H9 (cell line): ENCODE measurements around the gene METTL18. TPM values are rescaled to one million over a fixed set of nuclear protein-coding genes. Genes with fewer than 3 reads are reported as not detected.

Experiments used
- DNase-seq: peaks from one replicate; pipeline ENCODE4 v3.0.0-alpha.2; 2017
- H2AFZ ChIP-seq: one replicate; pipeline ENCODE4 v1.6.1; 2013; ENCODE audit warnings: mild to moderate bottlenecking, low read length, control low read depth, moderate library complexity
- H2AK5ac ChIP-seq: 2 replicates; pipeline ENCODE4 v1.6.1; 2013; ENCODE audit warnings: low read length, control low read depth, mixed read lengths; ENCODE audit not compliant: insufficient read length
- H2BK120ac ChIP-seq: one replicate; pipeline ENCODE4 v1.6.1; 2013; ENCODE audit warnings: low read depth, mild to moderate bottlenecking, low read length, control low read depth, inconsistent platforms; ENCODE audit not compliant: poor library complexity, severe bottlenecking
- H2BK12ac ChIP-seq: 2 replicates; pipeline ENCODE4 v1.6.1; 2013; ENCODE audit warnings: low read length, control low read depth, mixed read lengths, low read depth; ENCODE audit not compliant: insufficient read length
- H2BK15ac ChIP-seq: 2 replicates; pipeline ENCODE4 v1.6.1; 2013; ENCODE audit warnings: low read depth, low read length, control low read depth
- H2BK20ac ChIP-seq: one replicate; pipeline ENCODE4 v1.6.1; 2013; ENCODE audit warnings: low read depth, mild to moderate bottlenecking, low read length, control low read depth, inconsistent platforms; ENCODE audit not compliant: poor library complexity, severe bottlenecking
- H2BK5ac ChIP-seq: 2 replicates; pipeline ENCODE4 v1.6.1; 2013; ENCODE audit warnings: low read length, control low read depth, mixed read lengths; ENCODE audit not compliant: insufficient read length
- H3K14ac ChIP-seq: 2 replicates; pipeline ENCODE4 v1.6.1; 2013; ENCODE audit warnings: low read length, control low read depth; ENCODE audit not compliant: insufficient read depth
- H3K18ac ChIP-seq: 2 replicates; pipeline ENCODE4 v1.6.1; 2013; ENCODE audit warnings: low read depth, mild to moderate bottlenecking, mixed read lengths, low read length, control low read depth; ENCODE audit not compliant: insufficient read length
- H3K23ac ChIP-seq: 2 replicates; pipeline ENCODE4 v1.6.1; 2013; ENCODE audit warnings: low read length, control low read depth, mixed read lengths, low read depth; ENCODE audit not compliant: insufficient read length
- H3K23me2 ChIP-seq: 2 replicates; pipeline ENCODE4 v1.6.1; 2013; ENCODE audit warnings: low read depth, mild to moderate bottlenecking, mixed read lengths, low read length, control low read depth; ENCODE audit not compliant: insufficient read length, poor library complexity, severe bottlenecking
- H3K27ac ChIP-seq: 2 replicates; pipeline ENCODE4 v1.5.1; 2013; ENCODE audit warnings: low read length, control low read depth, mixed read lengths, low read depth; ENCODE audit not compliant: insufficient read length
- H3K27me3 ChIP-seq: 2 replicates; pipeline ENCODE4 v1.6.1; 2013; ENCODE audit warnings: low read length, control low read depth, inconsistent platforms; ENCODE audit not compliant: insufficient read depth
- H3K4ac ChIP-seq: 2 replicates; pipeline ENCODE4 v1.6.1; 2013; ENCODE audit warnings: low read depth, mild to moderate bottlenecking, control low read depth, inconsistent platforms, low read length, moderate library complexity
- H3K4me1 ChIP-seq: 2 replicates; pipeline ENCODE4 v1.6.1; 2013; ENCODE audit warnings: low read length, control low read depth, inconsistent platforms; ENCODE audit not compliant: insufficient read depth
- H3K4me2 ChIP-seq: 2 replicates; pipeline ENCODE4 v1.6.1; 2013; ENCODE audit warnings: low read length, control low read depth, mixed read lengths; ENCODE audit not compliant: insufficient read length, insufficient read depth
- H3K56ac ChIP-seq: 2 replicates; pipeline ENCODE4 v1.6.1; 2013; ENCODE audit warnings: low read depth, mild to moderate bottlenecking, mixed read lengths, low read length, control low read depth; ENCODE audit not compliant: insufficient read length
- H3K79me1 ChIP-seq: 2 replicates; pipeline ENCODE4 v1.6.1; 2013; ENCODE audit warnings: low read depth, mild to moderate bottlenecking, moderate library complexity, low read length, control low read depth, inconsistent platforms; ENCODE audit not compliant: insufficient read depth, poor library complexity, severe bottlenecking
- H3K79me2 ChIP-seq: 2 replicates; pipeline ENCODE4 v1.6.1; 2013; ENCODE audit warnings: low read length, control low read depth, inconsistent platforms; ENCODE audit not compliant: insufficient read depth
- H3K9ac ChIP-seq: 2 replicates; pipeline ENCODE4 v1.6.1; 2013; ENCODE audit warnings: low read length, control low read depth, mixed read lengths; ENCODE audit not compliant: insufficient read length; ENCODE audit errors: extremely low read depth
- H3K9me3 ChIP-seq: one replicate; pipeline ENCODE4 v1.6.1; 2013; ENCODE audit warnings: low read depth, low read length, inconsistent platforms; ENCODE audit not compliant: control insufficient read depth
- H3T11ph ChIP-seq: one replicate; pipeline ENCODE4 v1.6.1; 2013; ENCODE audit warnings: mild to moderate bottlenecking, low read length, control low read depth, inconsistent platforms
- H4K20me1 ChIP-seq: one replicate; pipeline ENCODE4 v1.6.1; 2013; ENCODE audit not compliant: control insufficient read depth, insufficient read length, insufficient read depth
- H4K5ac ChIP-seq: 2 replicates; pipeline ENCODE4 v1.6.1; 2013; ENCODE audit warnings: low read depth, mild to moderate bottlenecking, mixed read lengths, low read length, control low read depth; ENCODE audit not compliant: insufficient read length
- H4K8ac ChIP-seq: replicated peaks from 2 replicates; pipeline ENCODE4 v1.6.1; 2013; ENCODE audit warnings: low read length, control low read depth, mixed read lengths, low read depth; ENCODE audit not compliant: insufficient read length
- H4K91ac ChIP-seq: 2 replicates; pipeline ENCODE4 v1.6.1; 2013; ENCODE audit warnings: low read depth, mild to moderate bottlenecking, moderate library complexity, mixed read lengths, low read length, control low read depth; ENCODE audit not compliant: insufficient read length
- H3K27ac Mint-ChIP-seq, 3 experiments: 2 replicates in 2 of 3; 3 replicates in 1 of 3; pipeline ENCODE4 v1.8.0; 2020 to 2021; ENCODE audit warnings: mixed read lengths in 3 of 3, mild to moderate bottlenecking in 1 of 3, moderate library complexity in 1 of 3
- H3K27me3 Mint-ChIP-seq: 2 replicates; pipeline ENCODE4 v1.8.0; 2021; ENCODE audit warnings: low read depth, mild to moderate bottlenecking, moderate library complexity, mixed read lengths
- H3K36me3 Mint-ChIP-seq, 3 experiments: 2 replicates in 2 of 3; 3 replicates in 1 of 3; pipeline ENCODE4 v1.8.0; 2020 to 2021; ENCODE audit warnings: low read depth in 3 of 3, mixed read lengths in 3 of 3; ENCODE audit not compliant: insufficient read depth in 1 of 3
- H3K4me1 Mint-ChIP-seq, 2 experiments: 2 replicates each; pipeline ENCODE4 v1.8.0; 2020; ENCODE audit warnings: mixed read lengths in 2 of 2
- H3K4me3 Mint-ChIP-seq, 2 experiments: 2 replicates in 1 of 2; 3 replicates in 1 of 2; pipeline ENCODE4 v1.8.0; 2020 to 2021; ENCODE audit warnings: mild to moderate bottlenecking in 2 of 2, mixed read lengths in 2 of 2, moderate library complexity in 1 of 2
- H3K9me3 Mint-ChIP-seq, 2 experiments: 2 replicates in 1 of 2; 3 replicates in 1 of 2; pipeline ENCODE4 v1.8.0; 2020; ENCODE audit warnings: mild to moderate bottlenecking in 2 of 2, mixed read lengths in 2 of 2, moderate library complexity in 1 of 2
- WGBS: extraction: QIAGEN DNeasy Blood & Tissue Kit; methylation state at CpG from one replicate; pipeline ENCODE4 v1.1.7; 2013; ENCODE audit warnings: missing lambda C conversion rate, low lambda C conversion rate, mixed read lengths; ENCODE audit not compliant: insufficient read length; ENCODE audit errors: extremely low coverage; 5-methylcytosine and 5-hydroxymethylcytosine counted together
- total RNA-seq: library from RNA; stranded (reverse); gene quantifications from 2 replicates; pipeline ENCODE4 v1.2.1, GENCODE V29; 2021
- TF ChIP-seq, protein P1 (sequence below): fragments of 200-600 bp; sonication (generic); conservative IDR thresholded peaks from 3 replicates; pipeline ENCODE4 v1.8.0; 2021; ENCODE audit warnings: antibody characterized with exemption, mild to moderate bottlenecking

Gene METTL18
- total RNA-seq, 1 experiment from 2014 or later, result 8.7 TPM

DNA sequence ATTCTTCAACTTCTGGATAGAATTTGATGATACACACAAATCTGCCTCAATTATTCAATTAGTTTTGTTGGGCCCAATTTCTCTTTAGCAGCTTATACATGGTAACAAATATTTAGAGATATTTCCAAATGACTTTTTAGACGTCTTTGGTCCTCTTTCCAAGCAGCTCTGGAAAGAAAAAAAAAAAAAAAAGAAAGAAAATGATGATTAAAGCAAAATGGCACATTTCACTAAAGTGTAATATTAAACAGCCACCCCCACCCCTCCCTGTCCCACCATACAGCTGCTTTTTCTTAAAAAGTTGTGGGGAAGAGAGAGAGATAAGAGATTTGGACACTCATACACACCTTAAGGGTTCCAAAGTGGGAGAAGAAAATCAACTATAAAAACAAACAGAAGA lies 977 bp downstream of the METTL18 start:
- Histone ChIP-seq H3K27me3 (no peaks in the 10 kb centered on the region), H4K20me1 (no peaks in the 10 kb centered on the region), H3K9ac (peak overlapping the region; percentile 98), H3K14ac (no peak overlapping the region), H3K4me2 (peak overlapping the region; percentile 79), H3K9me3 (peaks cover 4% of the 10 kb centered on the region), H2BK5ac (no peak overlapping the region), H2AK5ac (no peak overlapping the region), H2BK120ac (no peak overlapping the region), H3K79me2 (peaks cover 2% of the 10 kb centered on the region; the same call in 1 of the 2 replicates), H3K4me1 (no peaks in the 10 kb centered on the region), H3K23ac (no peak overlapping the region), H2AFZ (no peak overlapping the region), H2BK20ac (no peak overlapping the region), H4K91ac (no peak overlapping the region), H3T11ph (no peak overlapping the region), H3K4ac (no peak overlapping the region), H4K5ac (no peak overlapping the region), H2BK12ac (no peak overlapping the region), H3K27ac (no peak overlapping the region), H2BK15ac (no peak overlapping the region), H4K8ac (no peak overlapping the region), H3K79me1 (no peaks in the 10 kb centered on the region), H3K23me2 (peaks cover 14% of the 10 kb centered on the region), H3K56ac (no peak overlapping the region), H3K18ac (no peak overlapping the region)
- peaks cover 26 to 31% of the 10 kb centered on the region in 2 experiments for H3K4me1 Mint-ChIP-seq
- H3K4me3 Mint-ChIP-seq, result peak overlapping the region; percentile 99
- H3K36me3 Mint-ChIP-seq, result peaks cover 1 to 40% (median 19%) of the 10 kb centered on the region in 3 experiments; a peak in 6 of 7 replicates
- no CpG with 5 or more reads among the region's 1 CpG for WGBS
- peak overlapping the region in 1 of 3 experiments; percentile 100; a peak in 1 of 7 replicates for H3K27ac Mint-ChIP-seq
- H3K9me3 Mint-ChIP-seq, result no peaks in the 10 kb centered on the region; a peak in 3 of 5 replicates
- DNase-seq, result no peak
- TF ChIP-seq, protein P1, sequence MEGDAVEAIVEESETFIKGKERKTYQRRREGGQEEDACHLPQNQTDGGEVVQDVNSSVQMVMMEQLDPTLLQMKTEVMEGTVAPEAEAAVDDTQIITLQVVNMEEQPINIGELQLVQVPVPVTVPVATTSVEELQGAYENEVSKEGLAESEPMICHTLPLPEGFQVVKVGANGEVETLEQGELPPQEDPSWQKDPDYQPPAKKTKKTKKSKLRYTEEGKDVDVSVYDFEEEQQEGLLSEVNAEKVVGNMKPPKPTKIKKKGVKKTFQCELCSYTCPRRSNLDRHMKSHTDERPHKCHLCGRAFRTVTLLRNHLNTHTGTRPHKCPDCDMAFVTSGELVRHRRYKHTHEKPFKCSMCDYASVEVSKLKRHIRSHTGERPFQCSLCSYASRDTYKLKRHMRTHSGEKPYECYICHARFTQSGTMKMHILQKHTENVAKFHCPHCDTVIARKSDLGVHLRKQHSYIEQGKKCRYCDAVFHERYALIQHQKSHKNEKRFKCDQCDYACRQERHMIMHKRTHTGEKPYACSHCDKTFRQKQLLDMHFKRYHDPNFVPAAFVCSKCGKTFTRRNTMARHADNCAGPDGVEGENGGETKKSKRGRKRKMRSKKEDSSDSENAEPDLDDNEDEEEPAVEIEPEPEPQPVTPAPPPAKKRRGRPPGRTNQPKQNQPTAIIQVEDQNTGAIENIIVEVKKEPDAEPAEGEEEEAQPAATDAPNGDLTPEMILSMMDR, result no peak
- H3K27me3 Mint-ChIP-seq, result no peaks in the 10 kb centered on the region; the same call in 1 of the 2 replicates
